Thyroid gland (tissue), 4 donors: Measurements from ENCODE around the gene SEC22A.

ENCODE experiments used
- CTCF ChIP-seq, 6 experiments: fragments of 200-600 bp in 3 of 6; fragments of 450-650 bp in 3 of 6; sonication (generic) in 3 of 6; IDR thresholded peaks; one replicate each; pipeline ENCODE4 v1.5.1; 2016 to 2019; ENCODE audit warnings: antibody characterized with exemption in 6 of 6, mild to moderate bottlenecking in 2 of 6, inconsistent platforms in 1 of 6, moderate library complexity in 1 of 6
- POLR2A ChIP-seq, 2 donors: fragments of 450-650 bp; IDR thresholded peaks; one replicate each; pipeline ENCODE4 v1.6.1; 2017; ENCODE audit warnings: antibody characterized with exemption in 2 of 2, mild to moderate bottlenecking in 2 of 2, moderate library complexity in 1 of 2

DNA sequence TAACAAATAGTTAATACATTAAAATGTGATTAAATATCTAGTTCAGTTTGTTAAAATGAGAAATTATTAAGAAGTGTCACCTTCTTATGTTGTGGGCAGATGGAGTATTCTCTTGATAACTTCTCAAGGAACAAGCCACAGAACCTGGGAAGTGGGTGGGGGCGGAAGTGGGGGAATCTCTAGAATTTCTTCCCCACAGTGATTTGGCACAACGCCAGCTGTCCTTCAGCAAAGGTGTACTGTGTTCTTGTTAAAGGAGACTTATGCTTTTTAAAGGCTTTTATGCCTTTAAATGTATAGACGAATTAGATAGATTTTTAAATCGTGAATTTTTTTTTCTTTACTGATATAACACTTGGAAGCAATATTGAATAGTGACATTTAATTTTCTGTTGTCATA, 42.4 kb downstream of the SEC22A start:
- TF ChIP-seq CTCF (IDR thresholded peaks at IDR 0.05) = no peak
- TF ChIP-seq POLR2A (IDR thresholded peaks at IDR 0.05) = no peak
